Measurements from ENCODE around the gene CENPF. TPM values are rescaled to one million over a fixed set of nuclear protein-coding genes. Genes with fewer than 3 reads are reported as not detected.

Gene CENPF
- total and polyA plus RNA-seq, 2 experiments from 2014 or later = 123 to 376 TPM

DNA sequence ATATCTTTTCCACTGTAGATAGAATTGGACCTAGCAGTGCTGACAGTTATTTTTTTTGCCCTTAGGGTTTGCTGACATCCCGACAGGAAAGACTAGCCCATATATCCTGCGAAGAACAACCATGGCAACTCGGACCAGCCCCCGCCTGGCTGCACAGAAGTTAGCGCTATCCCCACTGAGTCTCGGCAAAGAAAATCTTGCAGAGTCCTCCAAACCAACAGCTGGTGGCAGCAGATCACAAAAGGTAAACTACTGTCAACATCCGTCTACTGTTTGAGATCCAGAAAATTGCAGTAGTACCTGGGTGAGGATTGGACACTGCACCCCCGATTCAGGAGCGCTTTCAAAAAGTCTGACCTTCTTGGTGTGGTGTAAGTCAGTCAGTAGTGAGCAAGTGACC, 55.8 kb downstream of the CENPF start:
- TF ChIP-seq, protein P1, sequence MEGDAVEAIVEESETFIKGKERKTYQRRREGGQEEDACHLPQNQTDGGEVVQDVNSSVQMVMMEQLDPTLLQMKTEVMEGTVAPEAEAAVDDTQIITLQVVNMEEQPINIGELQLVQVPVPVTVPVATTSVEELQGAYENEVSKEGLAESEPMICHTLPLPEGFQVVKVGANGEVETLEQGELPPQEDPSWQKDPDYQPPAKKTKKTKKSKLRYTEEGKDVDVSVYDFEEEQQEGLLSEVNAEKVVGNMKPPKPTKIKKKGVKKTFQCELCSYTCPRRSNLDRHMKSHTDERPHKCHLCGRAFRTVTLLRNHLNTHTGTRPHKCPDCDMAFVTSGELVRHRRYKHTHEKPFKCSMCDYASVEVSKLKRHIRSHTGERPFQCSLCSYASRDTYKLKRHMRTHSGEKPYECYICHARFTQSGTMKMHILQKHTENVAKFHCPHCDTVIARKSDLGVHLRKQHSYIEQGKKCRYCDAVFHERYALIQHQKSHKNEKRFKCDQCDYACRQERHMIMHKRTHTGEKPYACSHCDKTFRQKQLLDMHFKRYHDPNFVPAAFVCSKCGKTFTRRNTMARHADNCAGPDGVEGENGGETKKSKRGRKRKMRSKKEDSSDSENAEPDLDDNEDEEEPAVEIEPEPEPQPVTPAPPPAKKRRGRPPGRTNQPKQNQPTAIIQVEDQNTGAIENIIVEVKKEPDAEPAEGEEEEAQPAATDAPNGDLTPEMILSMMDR (conservative IDR thresholded peaks at IDR 0.05; ENCODE audit: low read depth in 2 of 2) = peak; percentile 22 to 45; a peak in 3 of 4 replicates
- no peak for TF ChIP-seq STAT1 (IDR thresholded peaks at IDR 0.05; ENCODE audit: unreplicated experiment)
- no peaks in the 10 kb centered on the region for H3K9me2 ChIP-seq (ENCODE audit: insufficient read depth)
- Mint-ChIP-seq H3K27me3 (ENCODE audit: insufficient read depth, low read depth, poor library complexity) (no peaks in the 10 kb centered on the region), H3K36me3 (ENCODE audit: low read depth) (peaks cover 94% of the 10 kb centered on the region), H3K4me1 (no peaks in the 10 kb centered on the region), H3K27ac (no peak overlapping the region), H3K9me3 (no peaks in the 10 kb centered on the region), H3K4me3 (no peak overlapping the region)
- no peaks in the 10 kb centered on the region for H3K4me1 ChIP-seq (ENCODE audit: insufficient read depth)
- no peak overlapping the region for H3K4me3 ChIP-seq
- 0 out of 2 replicates have a peak, but pooled peaks cover 4% of the 10 kb centered on the region for H3K79me2 ChIP-seq (replicated peaks; ENCODE audit: insufficient read depth)
- no peaks in the 10 kb centered on the region for H3K27me3 ChIP-seq (ENCODE audit: insufficient read depth)
- H3K4me2 ChIP-seq = no peak overlapping the region
- H4K20me1 ChIP-seq (replicated peaks; ENCODE audit: insufficient read depth) = peaks cover 42% of the 10 kb centered on the region
- ATAC-seq (no peak; the same call in none of the 3 replicates), DNase-seq (ENCODE audit: low spot score) (peak; percentile 14)
- H2AFZ ChIP-seq = no peak overlapping the region
- H3K27ac ChIP-seq (ENCODE audit: low read depth) = no peak overlapping the region
- no peaks in the 10 kb centered on the region for H3F3A ChIP-seq (replicated peaks; ENCODE audit: low read depth)
- H3K36me3 ChIP-seq (ENCODE audit: insufficient read depth) = peaks cover 93% of the 10 kb centered on the region

DNA sequence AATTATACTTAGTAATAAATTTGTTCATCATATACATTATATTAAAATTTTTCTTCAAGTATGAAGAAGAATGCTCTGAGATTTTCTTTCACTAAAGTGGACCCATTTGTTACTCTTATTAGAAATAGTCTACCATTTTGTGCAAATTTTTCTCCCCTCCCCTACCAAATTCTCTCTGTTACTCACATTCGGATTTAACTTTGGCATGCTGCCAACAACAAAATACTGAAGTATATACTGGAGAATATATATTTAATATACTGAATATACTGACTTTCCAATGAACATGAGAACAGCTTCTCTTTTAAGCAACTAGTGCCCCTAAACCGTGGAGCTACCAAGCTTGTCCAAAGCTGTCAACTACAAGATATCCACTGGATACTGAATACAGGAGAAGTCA, 57.2 kb downstream of the CENPF start:
- Mint-ChIP-seq H3K27me3 (ENCODE audit: insufficient read depth, low read depth, poor library complexity) (no peaks in the 10 kb centered on the region), H3K9me3 (no peaks in the 10 kb centered on the region), H3K27ac (no peak overlapping the region), H3K4me3 (no peak overlapping the region), H3K36me3 (ENCODE audit: low read depth) (peaks cover 94% of the 10 kb centered on the region), H3K4me1 (no peaks in the 10 kb centered on the region)
- Histone ChIP-seq H3K27ac (ENCODE audit: low read depth) (no peak overlapping the region), H3K4me2 (no peak overlapping the region), H3F3A (replicated peaks; ENCODE audit: low read depth) (no peaks in the 10 kb centered on the region), H3K9me2 (ENCODE audit: insufficient read depth) (no peaks in the 10 kb centered on the region), H4K20me1 (replicated peaks; ENCODE audit: insufficient read depth) (peaks cover 39% of the 10 kb centered on the region), H3K27me3 (ENCODE audit: insufficient read depth) (no peaks in the 10 kb centered on the region), H3K79me2 (replicated peaks; ENCODE audit: insufficient read depth) (peaks cover 9% of the 10 kb centered on the region; the same call in 1 of the 2 replicates), H3K4me3 (no peak overlapping the region), H3K4me1 (ENCODE audit: insufficient read depth) (no peaks in the 10 kb centered on the region), H3K36me3 (ENCODE audit: insufficient read depth) (peaks cover 89% of the 10 kb centered on the region), H2AFZ (no peak overlapping the region)
- TF ChIP-seq, protein P1 (conservative IDR thresholded peaks at IDR 0.05; ENCODE audit: low read depth in 2 of 2) = no peak
- ATAC-seq (no peak), DNase-seq (ENCODE audit: low spot score) (no peak)

DNA sequence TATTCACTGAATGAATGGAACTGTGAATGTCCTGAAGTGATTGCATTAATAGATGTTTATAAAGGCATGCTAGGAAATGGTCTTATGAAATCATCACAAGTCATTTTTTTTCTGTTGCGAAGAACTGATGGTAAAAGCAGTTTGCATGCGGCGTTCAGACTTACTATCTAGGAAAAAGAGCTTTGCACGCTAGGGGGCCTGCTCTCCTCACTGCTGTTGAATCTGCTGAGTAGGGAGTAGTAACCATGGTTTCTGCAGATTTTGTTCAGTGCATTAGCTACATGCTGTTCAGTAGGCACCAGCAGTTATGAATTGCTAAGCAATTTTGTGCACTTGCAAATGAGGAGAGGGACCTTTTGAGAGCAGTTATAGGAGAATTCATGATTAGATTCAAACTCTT, 57.9 kb downstream of the CENPF start:
- Histone ChIP-seq H3K4me2 (no peak overlapping the region), H3K79me2 (replicated peaks; ENCODE audit: insufficient read depth) (peaks cover 9% of the 10 kb centered on the region; the same call in 1 of the 2 replicates), H3K27me3 (ENCODE audit: insufficient read depth) (no peaks in the 10 kb centered on the region), H3K27ac (ENCODE audit: low read depth) (no peak overlapping the region), H3F3A (replicated peaks; ENCODE audit: low read depth) (no peaks in the 10 kb centered on the region; the same call in 1 of the 2 replicates), H3K36me3 (ENCODE audit: insufficient read depth) (peaks cover 85% of the 10 kb centered on the region), H4K20me1 (replicated peaks; ENCODE audit: insufficient read depth) (peaks cover 39% of the 10 kb centered on the region), H3K4me1 (ENCODE audit: insufficient read depth) (no peaks in the 10 kb centered on the region), H3K9me2 (ENCODE audit: insufficient read depth) (no peaks in the 10 kb centered on the region), H2AFZ (no peak overlapping the region), H3K4me3 (no peak overlapping the region)
- Mint-ChIP-seq H3K27me3 (ENCODE audit: insufficient read depth, low read depth, poor library complexity) (no peaks in the 10 kb centered on the region), H3K27ac (no peak overlapping the region), H3K9me3 (no peaks in the 10 kb centered on the region), H3K4me1 (no peaks in the 10 kb centered on the region), H3K36me3 (ENCODE audit: low read depth) (peaks cover 94% of the 10 kb centered on the region), H3K4me3 (no peak overlapping the region)
- peak; percentile 39 for DNase-seq (ENCODE audit: low spot score)
- peak; percentile 28; the same call in 1 of the 3 replicates for ATAC-seq
- no peak for TF ChIP-seq NANOG (IDR thresholded peaks at IDR 0.05; ENCODE audit: borderline replicate concordance)
- TF ChIP-seq, protein P1 (conservative IDR thresholded peaks at IDR 0.05; ENCODE audit: low read depth in 2 of 2) = peak; percentile 31 to 57; a peak in 3 of 4 replicates

Data from GM23338 (cell line).